ENCODE data around the gene SPTBN4. TPM values are rescaled to one million over a fixed set of nuclear protein-coding genes. Genes with fewer than 3 reads are reported as not detected.
"Not testable (repeated sequence)": the region's sequence is repeated elsewhere in the genome, so short reads cannot be mapped to it uniquely, and the experiment has no call there.

The SPTBN4 gene
- polyA plus RNA-seq, 1 of the 3 experiments (the other 2 are of a cell fraction): 3.1 TPM

DNA sequence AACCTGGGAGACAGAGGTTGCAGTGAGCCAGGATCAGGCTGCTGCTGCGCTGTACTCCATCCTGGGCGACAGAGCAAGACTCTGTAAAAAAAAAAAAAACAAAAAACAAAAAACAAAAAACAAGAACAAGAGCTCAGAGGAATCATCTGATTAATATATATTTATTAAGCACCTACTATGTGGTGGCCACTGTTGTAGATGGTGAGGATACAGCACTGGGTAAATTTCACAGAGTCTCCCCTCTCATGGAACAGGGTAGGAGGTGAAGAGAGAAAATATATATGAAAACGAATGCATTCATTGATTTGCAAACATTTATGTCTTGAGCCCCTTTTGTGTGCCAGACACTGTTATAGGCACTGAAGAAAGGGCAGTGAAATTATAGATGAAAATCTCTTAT lies 35.1 kb upstream of the SPTBN4 start:
- H4K20me1 ChIP-seq (ENCODE audit: insufficient read depth): no peaks in the 10 kb centered on the region
- H3K9ac ChIP-seq: no peak overlapping the region
- no peaks in the 10 kb centered on the region for H3K9me3 ChIP-seq
- H2AFZ ChIP-seq (ENCODE audit: low read depth): no peak overlapping the region
- H3K4me2 ChIP-seq: no peak overlapping the region
- DNase-seq: no peak
- H3K79me2 ChIP-seq (ENCODE audit: insufficient read depth): 0 out of 2 replicates have a peak, but pooled peaks cover 5% of the 10 kb centered on the region
- ChIA-PET POLR2A (no interaction called here), CTCF (no interaction called here)
- peaks cover 30% of the 10 kb centered on the region for H3F3A ChIP-seq (replicated peaks; ENCODE audit: insufficient read depth)
- no peak overlapping the region for H3K4me3 ChIP-seq (ENCODE audit: low read depth in 2 of 2, low read length in 1 of 2)
- H3K4me1 ChIP-seq (ENCODE audit: control insufficient read depth in 1 of 2, insufficient read depth in 2 of 2, low read depth in 1 of 2, low read length in 1 of 2): peaks cover 5 to 11% of the 10 kb centered on the region in 2 experiments; a peak in 3 of 4 replicates
- no peaks in the 10 kb centered on the region for H3K27me3 ChIP-seq (ENCODE audit: insufficient read depth)
- 91% methylated on average over 3 of the region's 3 CpGs for WGBS (ENCODE audit: low lambda C conversion rate)
- H3K36me3 ChIP-seq (replicated peaks in 1 of 2; ENCODE audit: control insufficient read depth in 1 of 2, insufficient read depth in 2 of 2, low read length in 1 of 2): no peaks in the 10 kb centered on the region
- TF ChIP-seq FOSL2 (IDR thresholded peaks at IDR 0.05; ENCODE audit: borderline replicate concordance, low read depth) (no peak), RXRA (IDR thresholded peaks at IDR 0.05; ENCODE audit: borderline replicate concordance, low read depth) (no peak), YY1 (IDR thresholded peaks at IDR 0.05; ENCODE audit: low read depth) (no peak), NFIC (IDR thresholded peaks at IDR 0.05; ENCODE audit: borderline replicate concordance) (no peak), GABPA (IDR thresholded peaks at IDR 0.05; ENCODE audit: low read depth) (no peak), GATA2 (CRISPR knock-in tag; IDR thresholded peaks at IDR 0.05) (no peak), MXI1 (IDR thresholded peaks at IDR 0.05; ENCODE audit: low read depth, low read length) (no peak)
- TF ChIP-seq, protein P1, sequence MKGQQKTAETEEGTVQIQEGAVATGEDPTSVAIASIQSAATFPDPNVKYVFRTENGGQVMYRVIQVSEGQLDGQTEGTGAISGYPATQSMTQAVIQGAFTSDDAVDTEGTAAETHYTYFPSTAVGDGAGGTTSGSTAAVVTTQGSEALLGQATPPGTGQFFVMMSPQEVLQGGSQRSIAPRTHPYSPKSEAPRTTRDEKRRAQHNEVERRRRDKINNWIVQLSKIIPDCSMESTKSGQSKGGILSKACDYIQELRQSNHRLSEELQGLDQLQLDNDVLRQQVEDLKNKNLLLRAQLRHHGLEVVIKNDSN (IDR thresholded peaks at IDR 0.05; ENCODE audit: borderline replicate concordance, low read depth): no peak
- TF ChIP-seq, protein P2, sequence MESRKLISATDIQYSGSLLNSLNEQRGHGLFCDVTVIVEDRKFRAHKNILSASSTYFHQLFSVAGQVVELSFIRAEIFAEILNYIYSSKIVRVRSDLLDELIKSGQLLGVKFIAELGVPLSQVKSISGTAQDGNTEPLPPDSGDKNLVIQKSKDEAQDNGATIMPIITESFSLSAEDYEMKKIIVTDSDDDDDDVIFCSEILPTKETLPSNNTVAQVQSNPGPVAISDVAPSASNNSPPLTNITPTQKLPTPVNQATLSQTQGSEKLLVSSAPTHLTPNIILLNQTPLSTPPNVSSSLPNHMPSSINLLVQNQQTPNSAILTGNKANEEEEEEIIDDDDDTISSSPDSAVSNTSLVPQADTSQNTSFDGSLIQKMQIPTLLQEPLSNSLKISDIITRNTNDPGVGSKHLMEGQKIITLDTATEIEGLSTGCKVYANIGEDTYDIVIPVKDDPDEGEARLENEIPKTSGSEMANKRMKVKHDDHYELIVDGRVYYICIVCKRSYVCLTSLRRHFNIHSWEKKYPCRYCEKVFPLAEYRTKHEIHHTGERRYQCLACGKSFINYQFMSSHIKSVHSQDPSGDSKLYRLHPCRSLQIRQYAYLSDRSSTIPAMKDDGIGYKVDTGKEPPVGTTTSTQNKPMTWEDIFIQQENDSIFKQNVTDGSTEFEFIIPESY (IDR thresholded peaks at IDR 0.05; ENCODE audit: borderline replicate concordance, low read depth): no peak
- TF ChIP-seq, protein P3, sequence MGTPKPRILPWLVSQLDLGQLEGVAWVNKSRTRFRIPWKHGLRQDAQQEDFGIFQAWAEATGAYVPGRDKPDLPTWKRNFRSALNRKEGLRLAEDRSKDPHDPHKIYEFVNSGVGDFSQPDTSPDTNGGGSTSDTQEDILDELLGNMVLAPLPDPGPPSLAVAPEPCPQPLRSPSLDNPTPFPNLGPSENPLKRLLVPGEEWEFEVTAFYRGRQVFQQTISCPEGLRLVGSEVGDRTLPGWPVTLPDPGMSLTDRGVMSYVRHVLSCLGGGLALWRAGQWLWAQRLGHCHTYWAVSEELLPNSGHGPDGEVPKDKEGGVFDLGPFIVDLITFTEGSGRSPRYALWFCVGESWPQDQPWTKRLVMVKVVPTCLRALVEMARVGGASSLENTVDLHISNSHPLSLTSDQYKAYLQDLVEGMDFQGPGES (IDR thresholded peaks at IDR 0.05; ENCODE audit: low read depth, low read length): no peak
- no peak overlapping the region for H3K27ac ChIP-seq (ENCODE audit: low read depth in 2 of 2, low read length in 1 of 2)
- no peaks in the 10 kb centered on the region for H3K9me2 ChIP-seq

DNA sequence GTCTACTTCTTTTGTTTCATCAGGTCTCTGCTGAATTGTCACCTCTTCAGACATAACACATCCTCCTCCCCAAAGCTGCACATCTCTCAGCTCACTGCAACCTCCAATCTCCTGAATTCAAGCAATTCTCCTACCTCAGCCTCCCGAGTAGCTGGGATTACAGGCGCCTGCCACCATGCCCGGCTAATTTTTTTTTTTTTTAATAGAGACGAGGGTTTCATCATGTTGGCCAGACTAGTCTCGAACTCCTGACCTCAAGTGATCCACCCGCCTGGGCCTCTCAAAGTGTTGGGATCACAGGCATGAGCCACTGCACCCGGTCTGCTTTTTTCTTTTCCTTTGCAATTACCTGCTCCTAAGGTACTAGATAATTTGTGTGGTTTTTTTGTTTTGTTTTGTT lies 34.0 kb upstream of the SPTBN4 start:
- H3K36me3 ChIP-seq (replicated peaks in 1 of 2; ENCODE audit: control insufficient read depth in 1 of 2, insufficient read depth in 2 of 2, low read length in 1 of 2); H3K9me3 ChIP-seq; H2AFZ ChIP-seq (ENCODE audit: low read depth); DNase-seq; H3K27me3 ChIP-seq (ENCODE audit: insufficient read depth); H4K20me1 ChIP-seq (ENCODE audit: insufficient read depth); H3K79me2 ChIP-seq (ENCODE audit: insufficient read depth); H3K9me2 ChIP-seq: not testable (repeated sequence)
- Histone ChIP-seq H3K4me3 (ENCODE audit: low read depth in 2 of 2, low read length in 1 of 2) (peak overlapping the region in 1 of 2 experiments; percentile 67; a peak in 1 of 4 replicates), H3K27ac (ENCODE audit: low read depth in 2 of 2, low read length in 1 of 2) (peak overlapping the region; percentile 84 to 96; a peak in 3 of 4 replicates), H3F3A (replicated peaks; ENCODE audit: insufficient read depth) (peaks cover 30% of the 10 kb centered on the region), H3K9ac (peak overlapping the region; percentile 90; the same call in 1 of the 2 replicates), H3K4me2 (peak overlapping the region; percentile 87), H3K4me1 (ENCODE audit: control insufficient read depth in 1 of 2, insufficient read depth in 2 of 2, low read depth in 1 of 2, low read length in 1 of 2) (peaks cover 5 to 11% of the 10 kb centered on the region in 2 experiments; a peak in 3 of 4 replicates)
- ChIA-PET CTCF (interaction anchor here (0.9 to 1.8 kb wide), 5 partner anchors 8 to 201 kb away, joined by 3 to 4 read pairs (median 4); no protein-coding TSS in a partner anchor), POLR2A (interaction anchor here (1.6 kb wide), 1 partner anchor 10 kb away, joined by 7 read pairs; no protein-coding TSS in a partner anchor)
- WGBS (ENCODE audit: low lambda C conversion rate): 72% methylated on average over 7 of the region's 7 CpGs
